A549 (cell line): Measurements from ENCODE around the gene OR52B6.

ENCODE experiments used
- CTCF ChIP-seq: fragments of >200 bp; sonication (Bioruptor Twin); formaldehyde crosslinking; IDR thresholded peaks from 3 replicates; pipeline ENCODE4 v1.5.1; 2016
- EP300 ChIP-seq, 2 experiments: fragments of >200 bp; sonication (Bioruptor Twin); formaldehyde crosslinking; IDR thresholded peaks; 2 replicates in 1 of 2; 3 replicates in 1 of 2; pipeline ENCODE4 v1.6.1; 2016 to 2017
- HOXA7 ChIP-seq: fragments of 250-450 bp; sonication (Bioruptor Pico); IDR thresholded peaks from 2 replicates; pipeline ENCODE4 v1.5.0; 2020; ENCODE audit warnings: mild to moderate bottlenecking, moderate library complexity
- JUN ChIP-seq, 2 experiments: fragments of >200 bp; sonication (Bioruptor Twin); formaldehyde crosslinking; IDR thresholded peaks; 2 replicates in 1 of 2; 3 replicates in 1 of 2; pipeline ENCODE4 v1.6.1; 2016 to 2017
- KDM5A ChIP-seq: fragments of 200-600 bp; sonication (generic); IDR thresholded peaks from 2 replicates; pipeline ENCODE4 v1.6.1; 2016; ENCODE audit warnings: antibody characterized with exemption, mild to moderate bottlenecking
- POLR2A ChIP-seq: IDR thresholded peaks from 2 replicates; pipeline ENCODE4 v1.6.1; 2012; ENCODE audit warnings: mild to moderate bottlenecking, low read length
- RCOR1 ChIP-seq: fragments of 150-350 bp; IDR thresholded peaks from 2 replicates; pipeline ENCODE4 v1.6.1; 2014; ENCODE audit warnings: antibody characterized with exemption, low read length, low read depth
- RFX5 ChIP-seq: fragments of 450-650 bp; IDR thresholded peaks from 2 replicates; pipeline ENCODE4 v1.7.1; 2014; ENCODE audit warnings: antibody characterized with exemption, mild to moderate bottlenecking, moderate library complexity
- SMC3 ChIP-seq: fragments of >200 bp; sonication (Bioruptor Twin); formaldehyde crosslinking; IDR thresholded peaks from 3 replicates; pipeline ENCODE4 v1.6.1; 2018; ENCODE audit warnings: inconsistent platforms
- USF2 ChIP-seq: fragments of 450-650 bp; IDR thresholded peaks from 2 replicates; pipeline ENCODE4 v1.6.1; 2014; ENCODE audit warnings: antibody characterized with exemption

GRCh38 chr11:5618807-5619206 lies 38.1 kb downstream of the OR52B6 start:
- TF ChIP-seq JUN (IDR thresholded peaks at IDR 0.05) = no peak
- TF ChIP-seq CTCF = no peak
- no peak for TF ChIP-seq POLR2A
- no peak for TF ChIP-seq SMC3
- no peak for TF ChIP-seq KDM5A
- TF ChIP-seq USF2 = no peak
- no peak for TF ChIP-seq HOXA7 (CRISPR knock-in tag)
- no peak for TF ChIP-seq EP300 (IDR thresholded peaks at IDR 0.05)
- no peak for TF ChIP-seq RCOR1
- no peak for TF ChIP-seq RFX5
